Measurements from ENCODE around the gene CCL18. TPM values are rescaled to one million over a fixed set of nuclear protein-coding genes. Genes with fewer than 3 reads are reported as not detected.

Gene CCL18
- total and polyA plus RNA-seq, 10 of the 15 experiments (the other 5 are each of a cell fraction or from before 2014, with no cell fraction given): 0.26 TPM; not detected in 9

- Histone ChIP-seq H3K36me3 (ENCODE audit: control insufficient read depth in 2 of 2, insufficient read depth in 2 of 2, low read length in 1 of 2) (no peaks in the 10 kb centered on the region), H3K4me1 (ENCODE audit: control insufficient read depth, insufficient read depth, low read length) (peaks cover 11% of the 10 kb centered on the region), H3K4me2 (ENCODE audit: control insufficient read depth, insufficient read depth) (0 out of 2 replicates have a peak overlapping the region, but pooled peaks have one; percentile 29), H3K27me3 (replicated peaks in 1 of 2; ENCODE audit: control insufficient read depth in 2 of 2, insufficient read depth in 2 of 2, low read length in 1 of 2) (no peaks in the 10 kb centered on the region), H4K20me1 (ENCODE audit: control insufficient read depth, insufficient read depth) (no peaks in the 10 kb centered on the region), H3K79me2 (ENCODE audit: control insufficient read depth, insufficient read depth, low read length) (no peaks in the 10 kb centered on the region), H2AFZ (ENCODE audit: control insufficient read depth, low read depth, low read length) (no peak overlapping the region), H3K27ac (ENCODE audit: control insufficient read depth, insufficient read depth) (no peak overlapping the region), H3K4me3 (no peak overlapping the region), H3K9me3 (replicated peaks; ENCODE audit: control insufficient read depth, insufficient read depth, low read length) (no peaks in the 10 kb centered on the region; the same call in 2 of the 3 replicates), H3K9ac (ENCODE audit: control insufficient read depth, insufficient read depth, low read length) (no peak overlapping the region)
- RAD21 ChIA-PET (ENCODE audit: unreplicated experiment): interaction anchor here (0.9 to 6.0 kb wide), 32 partner anchors 9 to 410 kb away, joined by 3 to 98 read pairs (median 6); partner anchors contain the start of genes CCL16, CCL23, CCL3 and CCL5
- ATAC-seq: peak; percentile 90
- DNase-seq (ENCODE audit: low read depth, low spot score): peak; percentile 69
- FAIRE-seq: no peak
- intact Hi-C loops (cut with micrococcal nuclease; ENCODE audit: unreplicated experiment): loop anchor here (1.0 to 2.0 kb wide), 3 partner anchors 18 to 96 kb away; partner anchors contain the start of gene CCL3
- CTCF ChIA-PET: interaction anchor here (0.6 to 14.1 kb wide), 44 partner anchors 9 to 412 kb away, joined by 3 to 392 read pairs (median 5); partner anchors contain the start of genes CCL15, CCL16, CCL18 and CCL3
- 8% methylated on average over 12 of the region's 12 CpGs for WGBS (ENCODE audit: insufficient coverage, insufficient replicate concordance, low lambda C conversion rate, missing lambda C conversion rate)
- BruUV-seq (replicated peaks): no TSS peak
- in situ Hi-C loops (cut with MboI): loop anchor here (5.0 kb wide), 1 partner anchor 100 kb away; no protein-coding TSS in a partner anchor
- SMC1A ChIA-PET (ENCODE audit: uncharacterized antibody, unreplicated experiment): interaction anchor here (0.6 to 15.8 kb wide), 40 partner anchors 10 to 413 kb away, joined by 3 to 341 read pairs (median 5); partner anchors contain the start of genes CCL14, CCL16, CCL23 and CCL3
- POLR2A ChIA-PET: interaction anchor here (1.0 to 3.3 kb wide), 12 partner anchors 10 to 413 kb away, joined by 3 to 14 read pairs (median 4); partner anchors contain the start of gene CCL3
- TF ChIP-seq TCF12 (IDR thresholded peaks at IDR 0.05; ENCODE audit: low read depth, low read length) (peak; percentile 84; the same call in 1 of the 2 replicates), CHD2 (IDR thresholded peaks at IDR 0.05; ENCODE audit: borderline replicate concordance, low read depth, low read length) (0 out of 2 replicates have a peak, but pooled peaks have one; percentile 42), MXI1 (IDR thresholded peaks at IDR 0.05; ENCODE audit: low read depth, low read length) (0 out of 2 replicates have a peak, but pooled peaks have one; percentile 21), EGR1 (IDR thresholded peaks at IDR 0.05; ENCODE audit: borderline replicate concordance in 1 of 2, low read depth in 2 of 2, low read length in 2 of 2) (peak in 1 of 2 experiments; percentile 79; a peak in 2 of 3 replicates), NBN (IDR thresholded peaks at IDR 0.05) (peak; percentile 78), POU2F2 (IDR thresholded peaks at IDR 0.05; ENCODE audit: borderline replicate concordance, low read depth, low read length) (peak; percentile 40; the same call in 1 of the 3 replicates), CHD1 (IDR thresholded peaks at IDR 0.05; ENCODE audit: low read depth, low read length) (no peak), CBX3 (IDR thresholded peaks at IDR 0.05; ENCODE audit: borderline replicate concordance, low read depth) (no peak), ZBTB11 (CRISPR knock-in tag; IDR thresholded peaks at IDR 0.05) (no peak), IKZF2 (IDR thresholded peaks at IDR 0.05) (peak; percentile 89 to 94; a peak in 3 of 4 replicates), FOXM1 (IDR thresholded peaks at IDR 0.05; ENCODE audit: low read depth, low read length) (peak; percentile 68; the same call in 1 of the 2 replicates)
- TF ChIP-seq, protein P1, sequence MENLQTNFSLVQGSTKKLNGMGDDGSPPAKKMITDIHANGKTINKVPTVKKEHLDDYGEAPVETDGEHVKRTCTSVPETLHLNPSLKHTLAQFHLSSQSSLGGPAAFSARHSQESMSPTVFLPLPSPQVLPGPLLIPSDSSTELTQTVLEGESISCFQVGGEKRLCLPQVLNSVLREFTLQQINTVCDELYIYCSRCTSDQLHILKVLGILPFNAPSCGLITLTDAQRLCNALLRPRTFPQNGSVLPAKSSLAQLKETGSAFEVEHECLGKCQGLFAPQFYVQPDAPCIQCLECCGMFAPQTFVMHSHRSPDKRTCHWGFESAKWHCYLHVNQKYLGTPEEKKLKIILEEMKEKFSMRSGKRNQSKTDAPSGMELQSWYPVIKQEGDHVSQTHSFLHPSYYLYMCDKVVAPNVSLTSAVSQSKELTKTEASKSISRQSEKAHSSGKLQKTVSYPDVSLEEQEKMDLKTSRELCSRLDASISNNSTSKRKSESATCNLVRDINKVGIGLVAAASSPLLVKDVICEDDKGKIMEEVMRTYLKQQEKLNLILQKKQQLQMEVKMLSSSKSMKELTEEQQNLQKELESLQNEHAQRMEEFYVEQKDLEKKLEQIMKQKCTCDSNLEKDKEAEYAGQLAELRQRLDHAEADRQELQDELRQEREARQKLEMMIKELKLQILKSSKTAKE (IDR thresholded peaks at IDR 0.05; ENCODE audit: low read depth, poor library complexity, severe bottlenecking): peak; percentile 70
- TF ChIP-seq, protein P2, sequence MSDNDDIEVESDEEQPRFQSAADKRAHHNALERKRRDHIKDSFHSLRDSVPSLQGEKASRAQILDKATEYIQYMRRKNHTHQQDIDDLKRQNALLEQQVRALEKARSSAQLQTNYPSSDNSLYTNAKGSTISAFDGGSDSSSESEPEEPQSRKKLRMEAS (IDR thresholded peaks at IDR 0.05; ENCODE audit: low read depth, low read length): no peak
- TF ChIP-seq, protein P3, sequence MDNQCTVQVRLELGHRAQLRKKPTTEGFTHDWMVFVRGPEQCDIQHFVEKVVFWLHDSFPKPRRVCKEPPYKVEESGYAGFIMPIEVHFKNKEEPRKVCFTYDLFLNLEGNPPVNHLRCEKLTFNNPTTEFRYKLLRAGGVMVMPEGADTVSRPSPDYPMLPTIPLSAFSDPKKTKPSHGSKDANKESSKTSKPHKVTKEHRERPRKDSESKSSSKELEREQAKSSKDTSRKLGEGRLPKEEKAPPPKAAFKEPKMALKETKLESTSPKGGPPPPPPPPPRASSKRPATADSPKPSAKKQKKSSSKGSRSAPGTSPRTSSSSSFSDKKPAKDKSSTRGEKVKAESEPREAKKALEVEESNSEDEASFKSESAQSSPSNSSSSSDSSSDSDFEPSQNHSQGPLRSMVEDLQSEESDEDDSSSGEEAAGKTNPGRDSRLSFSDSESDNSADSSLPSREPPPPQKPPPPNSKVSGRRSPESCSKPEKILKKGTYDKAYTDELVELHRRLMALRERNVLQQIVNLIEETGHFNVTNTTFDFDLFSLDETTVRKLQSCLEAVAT (IDR thresholded peaks at IDR 0.05): peak; percentile 73
These were observed 8.5 kb downstream of the CCL18 start for GRCh38 chr17:36072431-36073121.

All from GM12878 (cell line).